Natural killer cell (primary cell): ENCODE measurements around the gene ZNF175. TPM values are rescaled to one million over a fixed set of nuclear protein-coding genes. Genes with fewer than 3 reads are reported as not detected.

Experiments
- ATAC-seq, 3 donors: fragments of 150-1000 bp in 2 of 3; fragments of 200-7000 bp in 1 of 3; cut with Tn5 transposase; 1 replicate in 1 of 3; 2 replicates in 2 of 3; pipeline ENCODE4 v1.10.0; 2021; ENCODE audit warnings: mild to moderate bottlenecking in 2 of 3, moderate library complexity in 2 of 3
- DNase-seq, 2 donors: peaks; one replicate each; pipeline versions ENCODE4 v3.0.0 to v3.0.0-alpha.2; 2013 to 2021; ENCODE audit warnings: mixed read lengths in 1 of 2
- H3K27ac ChIP-seq: one replicate; pipeline ENCODE4 v1.5.1; 2013; ENCODE audit warnings: mild to moderate bottlenecking, low read length
- H3K27me3 ChIP-seq: one replicate; pipeline ENCODE4 v1.6.1; 2013; ENCODE audit warnings: low read length; ENCODE audit not compliant: control insufficient read depth, insufficient read depth
- H3K36me3 ChIP-seq: one replicate; pipeline ENCODE4 v1.6.1; 2013; ENCODE audit warnings: low read length; ENCODE audit not compliant: control insufficient read depth, insufficient read depth
- H3K4me1 ChIP-seq: one replicate; pipeline ENCODE4 v1.6.1; 2013; ENCODE audit warnings: low read length; ENCODE audit not compliant: control insufficient read depth, insufficient read depth
- H3K4me3 ChIP-seq: one replicate; pipeline ENCODE4 v1.5.1; 2013; ENCODE audit warnings: low read length
- H3K9me3 ChIP-seq: one replicate; pipeline ENCODE4 v1.6.1; 2013; ENCODE audit warnings: low read length; ENCODE audit not compliant: control insufficient read depth, insufficient read depth
- H3K27ac Mint-ChIP-seq, 2 donors: one replicate each; pipeline ENCODE4 v1.8.0; 2022; ENCODE audit warnings: mild to moderate bottlenecking in 2 of 2, mixed read lengths in 2 of 2, moderate library complexity in 1 of 2
- H3K27me3 Mint-ChIP-seq, 2 donors: one replicate each; pipeline ENCODE4 v1.8.0; 2022; ENCODE audit warnings: low read depth in 2 of 2, mixed read lengths in 2 of 2
- H3K36me3 Mint-ChIP-seq: one replicate; pipeline ENCODE4 v1.8.0; 2022; ENCODE audit warnings: mixed read lengths
- H3K4me1 Mint-ChIP-seq, 2 donors: one replicate each; pipeline ENCODE4 v1.8.0; 2022; ENCODE audit warnings: mixed read lengths in 2 of 2
- H3K4me3 Mint-ChIP-seq: one replicate; pipeline ENCODE4 v1.8.0; 2022; ENCODE audit warnings: mild to moderate bottlenecking, moderate library complexity, mixed read lengths
- H3K9me3 Mint-ChIP-seq, 2 donors: one replicate each; pipeline ENCODE4 v1.8.0; 2022; ENCODE audit warnings: mixed read lengths in 2 of 2
- CTCF ChIP-seq: fragments of 200-600 bp; IDR thresholded peaks from one replicate; pipeline ENCODE4 v1.8.0; 2022; ENCODE audit warnings: antibody characterized with exemption
- WGBS: methylation state at CpG from one replicate; pipeline ENCODE4 v1.1.7; 2013; ENCODE audit warnings: missing lambda C conversion rate; ENCODE audit not compliant: insufficient coverage; 5-methylcytosine and 5-hydroxymethylcytosine counted together
- intact Hi-C: fragments of 100-400 bp; cut with micrococcal nuclease; formaldehyde crosslinking; loops from one replicate; pipeline ENCODE4 v1.14.2; 2022
- total RNA-seq, 4 donors: library from RNA; stranded (reverse); fragments of 120-200 nt in 1 of 4; gene quantifications; one replicate each; pipeline versions ENCODE4 v1.2.3 to v1.2.4, GENCODE V29; 2013 to 2022

The ZNF175 gene
- total RNA-seq, 3 donors from 2014 or later (not counting 1 experiment from before 2014, with no cell fraction given): 3.4 to 4.8 (median 4.0) TPM

- H3K4me1 Mint-ChIP-seq: peaks cover 28 to 49% of the 10 kb centered on the region in 2 donors
Observed at GRCh38 chr19:51548213-51548651, 22.9 kb upstream of the ZNF175 start.

GRCh38 chr19:51548891-51549305 is 22.2 kb upstream of the ZNF175 start:
- Histone ChIP-seq H3K27me3 (no peaks in the 10 kb centered on the region), H3K4me1 (peaks cover 48% of the 10 kb centered on the region), H3K36me3 (no peaks in the 10 kb centered on the region), H3K4me3 (no peak overlapping the region), H3K27ac (peak overlapping the region; percentile 11), H3K9me3 (no peaks in the 10 kb centered on the region)
- Mint-ChIP-seq H3K36me3 (no peaks in the 10 kb centered on the region), H3K4me1 (peaks cover 28 to 49% of the 10 kb centered on the region in 2 donors), H3K27me3 (peaks cover 9 to 21% of the 10 kb centered on the region in 2 donors), H3K4me3 (no peak overlapping the region), H3K9me3 (peaks cover 0 to 2% of the 10 kb centered on the region in 2 donors), H3K27ac (no peak overlapping the region)
- ATAC-seq: no peak
- intact Hi-C loops: no loop called here
- TF ChIP-seq CTCF: no peak
- 85% methylated on average over 4 of the region's 4 CpGs for WGBS
- no peak for DNase-seq

More at GRCh38 chr19:51548213-51548651, 22.9 kb upstream of the ZNF175 start:
- Mint-ChIP-seq H3K9me3 (peaks cover 0 to 2% of the 10 kb centered on the region in 2 donors), H3K36me3 (no peaks in the 10 kb centered on the region), H3K27me3 (peaks cover 11 to 21% of the 10 kb centered on the region in 2 donors), H3K27ac (no peak overlapping the region), H3K4me3 (no peak overlapping the region)
- intact Hi-C loops: no loop called here
- Histone ChIP-seq H3K27ac (no peak overlapping the region), H3K4me1 (peaks cover 47% of the 10 kb centered on the region), H3K9me3 (no peaks in the 10 kb centered on the region), H3K36me3 (no peaks in the 10 kb centered on the region), H3K27me3 (no peaks in the 10 kb centered on the region), H3K4me3 (no peak overlapping the region)
- no peak for TF ChIP-seq CTCF
- DNase-seq (no peak), ATAC-seq (no peak)
- WGBS: 60% methylated on average over 5 of the region's 5 CpGs

- Mint-ChIP-seq H3K9me3 (peaks cover 0 to 2% of the 10 kb centered on the region in 2 donors), H3K27ac (no peak overlapping the region), H3K4me3 (peak overlapping the region; percentile 47), H3K4me1 (peaks cover 28 to 49% of the 10 kb centered on the region in 2 donors), H3K36me3 (no peaks in the 10 kb centered on the region), H3K27me3 (peaks cover 14 to 29% of the 10 kb centered on the region in 2 donors)
- H3K9me3 ChIP-seq: no peaks in the 10 kb centered on the region
- intact Hi-C loops: no loop called here
- WGBS: 44% methylated on average over 8 of the region's 8 CpGs
- no peak overlapping the region for H3K27ac ChIP-seq
- peaks cover 48% of the 10 kb centered on the region for H3K4me1 ChIP-seq
- no peaks in the 10 kb centered on the region for H3K27me3 ChIP-seq
- DNase-seq: no peak
- peak overlapping the region; percentile 19 for H3K4me3 ChIP-seq
- no peak for ATAC-seq
- no peak for TF ChIP-seq CTCF
- no peaks in the 10 kb centered on the region for H3K36me3 ChIP-seq
Observed at GRCh38 chr19:51549533-51550324, 21.4 kb upstream of the ZNF175 start.
